ENCODE measurements around the gene SH3GL2. TPM values are rescaled to one million over a fixed set of nuclear protein-coding genes. Genes with fewer than 3 reads are reported as not detected.

SH3GL2 gene
- total and polyA plus RNA-seq, 10 donors, result 0.02 TPM; not detected in 9

DNA sequence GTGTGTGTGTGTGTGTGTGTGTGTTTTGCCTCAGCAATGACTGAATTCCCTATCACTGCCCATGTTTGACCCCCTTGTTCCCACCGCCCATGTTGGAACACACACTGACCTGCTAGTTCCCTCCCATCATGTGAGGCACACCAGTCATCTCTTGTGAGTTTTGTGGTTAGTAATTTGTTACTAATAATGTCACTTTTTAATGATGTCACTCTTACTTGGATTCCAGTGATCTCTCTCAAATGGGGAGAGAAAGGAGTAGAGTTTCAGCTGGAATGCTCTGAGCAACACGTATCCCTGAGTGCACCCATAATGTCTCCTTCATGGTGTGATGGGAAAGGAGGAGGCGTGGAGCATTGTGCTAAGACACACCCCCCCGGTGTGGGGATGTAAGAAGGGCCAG lies 172.6 kb downstream of the SH3GL2 start:
- 62 to 81% (median 74%) methylated on average over 4 of the region's 4 CpGs for WGBS, 5 donors
- Histone ChIP-seq H3K36me3 (no peaks in the 10 kb centered on the region), H3K27me3 (replicated peaks in 1 of 7) (no peaks in the 10 kb centered on the region), H3K4me1 (no peaks in the 10 kb centered on the region), H3K27ac (no peak overlapping the region), H3K4me3 (no peak overlapping the region), H3K9me3 (peaks cover 0 to 28% (median 13%) of the 10 kb centered on the region in 8 donors)
- intact Hi-C loops (cut with DNase I; ENCODE audit: low total_unique reads), result no loop called here
- no peak for DNase-seq
- TF ChIP-seq, protein P1, sequence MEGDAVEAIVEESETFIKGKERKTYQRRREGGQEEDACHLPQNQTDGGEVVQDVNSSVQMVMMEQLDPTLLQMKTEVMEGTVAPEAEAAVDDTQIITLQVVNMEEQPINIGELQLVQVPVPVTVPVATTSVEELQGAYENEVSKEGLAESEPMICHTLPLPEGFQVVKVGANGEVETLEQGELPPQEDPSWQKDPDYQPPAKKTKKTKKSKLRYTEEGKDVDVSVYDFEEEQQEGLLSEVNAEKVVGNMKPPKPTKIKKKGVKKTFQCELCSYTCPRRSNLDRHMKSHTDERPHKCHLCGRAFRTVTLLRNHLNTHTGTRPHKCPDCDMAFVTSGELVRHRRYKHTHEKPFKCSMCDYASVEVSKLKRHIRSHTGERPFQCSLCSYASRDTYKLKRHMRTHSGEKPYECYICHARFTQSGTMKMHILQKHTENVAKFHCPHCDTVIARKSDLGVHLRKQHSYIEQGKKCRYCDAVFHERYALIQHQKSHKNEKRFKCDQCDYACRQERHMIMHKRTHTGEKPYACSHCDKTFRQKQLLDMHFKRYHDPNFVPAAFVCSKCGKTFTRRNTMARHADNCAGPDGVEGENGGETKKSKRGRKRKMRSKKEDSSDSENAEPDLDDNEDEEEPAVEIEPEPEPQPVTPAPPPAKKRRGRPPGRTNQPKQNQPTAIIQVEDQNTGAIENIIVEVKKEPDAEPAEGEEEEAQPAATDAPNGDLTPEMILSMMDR (IDR thresholded peaks at IDR 0.05 in 8 of 11, conservative IDR thresholded peaks at IDR 0.05 in 3 of 11), result no peak
- TF ChIP-seq POLR2AphosphoS5 (IDR thresholded peaks at IDR 0.05) (no peak), POLR2A (IDR thresholded peaks at IDR 0.05) (no peak)

DNA sequence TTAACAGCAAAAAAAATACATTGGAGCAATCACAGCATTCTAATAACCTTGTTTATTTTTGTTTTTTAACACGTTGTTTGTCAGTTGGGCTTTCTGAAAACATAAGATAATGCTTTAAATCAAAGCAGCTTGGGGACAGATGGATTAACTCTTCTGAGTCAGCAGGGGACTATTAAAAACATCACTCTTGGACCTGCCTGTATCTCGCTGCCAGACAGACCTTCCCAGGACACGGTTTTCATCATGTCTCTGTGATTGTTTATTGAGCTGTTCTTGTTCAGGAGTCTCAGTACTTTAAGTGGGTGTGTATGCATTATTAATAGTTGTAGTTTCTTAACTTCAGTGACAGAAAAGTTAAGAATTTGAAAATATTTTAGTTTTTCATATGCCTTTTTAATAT lies 173.2 kb downstream of the SH3GL2 start:
- intact Hi-C loops (cut with DNase I; ENCODE audit: low total_unique reads), result no loop called here
- Histone ChIP-seq H3K9me3 (peaks cover 0 to 28% (median 13%) of the 10 kb centered on the region in 8 donors), H3K36me3 (no peaks in the 10 kb centered on the region), H3K4me1 (no peaks in the 10 kb centered on the region), H3K27me3 (replicated peaks in 1 of 7) (no peaks in the 10 kb centered on the region), H3K27ac (no peak overlapping the region), H3K4me3 (no peak overlapping the region)
- 60 to 70% (median 61%) methylated on average over 3 of the region's 3 CpGs for WGBS, 5 donors
- DNase-seq, result no peak
- no peak for TF ChIP-seq POLR2A (IDR thresholded peaks at IDR 0.05)
- TF ChIP-seq, protein P1 (IDR thresholded peaks at IDR 0.05 in 8 of 11, conservative IDR thresholded peaks at IDR 0.05 in 3 of 11), result no peak
- no peak for TF ChIP-seq POLR2AphosphoS5 (IDR thresholded peaks at IDR 0.05)

- no peak for DNase-seq
- 82 to 95% (median 86%) methylated on average over 2 of the region's 2 CpGs for WGBS, 5 donors
- intact Hi-C loops (cut with DNase I; ENCODE audit: low total_unique reads), result no loop called here
Measured at GRCh38 chr9:17757816-17758215, 178.9 kb downstream of the SH3GL2 start.

GRCh38 chr9:17760250-17760649 lies 181.4 kb downstream of the SH3GL2 start:
- H3K4me3 ChIP-seq, result no peak overlapping the region
- no peak for DNase-seq
- no peaks in the 10 kb centered on the region for H3K36me3 ChIP-seq
- H3K4me1 ChIP-seq, result no peaks in the 10 kb centered on the region
- peaks cover 0 to 6% (median 0%) of the 10 kb centered on the region in 8 donors for H3K9me3 ChIP-seq
- 92 to 96% (median 95%) methylated on average over 2 of the region's 2 CpGs for WGBS, 5 donors
- intact Hi-C loops (cut with DNase I; ENCODE audit: low total_unique reads), result no loop called here
- TF ChIP-seq POLR2AphosphoS5 (IDR thresholded peaks at IDR 0.05) (no peak), POLR2A (IDR thresholded peaks at IDR 0.05) (no peak)
- TF ChIP-seq, protein P1 (IDR thresholded peaks at IDR 0.05 in 8 of 11, conservative IDR thresholded peaks at IDR 0.05 in 3 of 11), result no peak
- no peaks in the 10 kb centered on the region for H3K27me3 ChIP-seq (replicated peaks in 1 of 7)
- H3K27ac ChIP-seq, result no peak overlapping the region

More at GRCh38 chr9:17757816-17758215, 178.9 kb downstream of the SH3GL2 start:
- no peak overlapping the region for H3K4me3 ChIP-seq
- no peaks in the 10 kb centered on the region for H3K36me3 ChIP-seq
- no peaks in the 10 kb centered on the region for H3K4me1 ChIP-seq
- TF ChIP-seq, protein P1 (IDR thresholded peaks at IDR 0.05 in 8 of 11, conservative IDR thresholded peaks at IDR 0.05 in 3 of 11), result no peak
- H3K27me3 ChIP-seq (replicated peaks in 1 of 7), result no peaks in the 10 kb centered on the region
- no peak overlapping the region for H3K27ac ChIP-seq
- peaks cover 0 to 28% (median 13%) of the 10 kb centered on the region in 8 donors for H3K9me3 ChIP-seq
